Progenitor cell of endocrine pancreas (in vitro differentiated cells): ENCODE results near the gene RTN4RL2. TPM values are rescaled to one million over a fixed set of nuclear protein-coding genes. Genes with fewer than 3 reads are reported as not detected.

Experiments
- DNase-seq: peaks from one replicate; pipeline ENCODE4 v3.0.0; 2021; ENCODE audit warnings: low spot score; ENCODE audit not compliant: unreplicated experiment
- H3K27ac Mint-ChIP-seq: 2 replicates; pipeline ENCODE4 v1.8.0; 2021; ENCODE audit warnings: mild to moderate bottlenecking, moderate library complexity, mixed read lengths
- H3K27me3 Mint-ChIP-seq: 2 replicates; pipeline ENCODE4 v1.8.0; 2021; ENCODE audit warnings: mixed read lengths
- H3K36me3 Mint-ChIP-seq: 2 replicates; pipeline ENCODE4 v1.8.0; 2022; ENCODE audit warnings: mixed read lengths; ENCODE audit not compliant: insufficient read depth
- H3K4me1 Mint-ChIP-seq: 2 replicates; pipeline ENCODE4 v1.8.0; 2021; ENCODE audit warnings: low read depth, mixed read lengths
- H3K4me3 Mint-ChIP-seq: 2 replicates; pipeline ENCODE4 v1.8.0; 2021; ENCODE audit warnings: low read depth, mild to moderate bottlenecking, moderate library complexity, mixed read lengths
- H3K9me3 Mint-ChIP-seq: 2 replicates; pipeline ENCODE4 v1.8.0; 2021; ENCODE audit warnings: low read depth, mixed read lengths
- CTCF ChIP-seq: fragments of 200-600 bp; sonication (generic); IDR thresholded peaks from one replicate; pipeline ENCODE4 v1.5.0; 2021; ENCODE audit warnings: antibody characterized with exemption, mild to moderate bottlenecking; ENCODE audit not compliant: unreplicated experiment
- total RNA-seq: library from RNA; stranded (reverse); gene quantifications from 2 replicates; pipeline ENCODE4 v1.2.1, GENCODE V29; 2021

Gene RTN4RL2
- total RNA-seq, 1 donor from 2014 or later: 1.9 TPM

- peaks cover 17% of the 10 kb centered on the region for H3K36me3 Mint-ChIP-seq
- H3K27me3 Mint-ChIP-seq: no peaks in the 10 kb centered on the region
- no peaks in the 10 kb centered on the region for H3K9me3 Mint-ChIP-seq
- no peak overlapping the region for H3K4me3 Mint-ChIP-seq
- H3K4me1 Mint-ChIP-seq: peaks cover 50% of the 10 kb centered on the region
- TF ChIP-seq CTCF: no peak
- DNase-seq: no peak
- H3K27ac Mint-ChIP-seq: peak overlapping the region; percentile 98
These were observed 35.9 kb downstream of the RTN4RL2 start for GRCh38 chr11:57496109-57496820.

- Mint-ChIP-seq H3K36me3 (peaks cover 15% of the 10 kb centered on the region), H3K27me3 (no peaks in the 10 kb centered on the region), H3K9me3 (no peaks in the 10 kb centered on the region), H3K4me3 (peak overlapping the region; percentile 6), H3K4me1 (peaks cover 60% of the 10 kb centered on the region), H3K27ac (peak overlapping the region; percentile 98)
- DNase-seq: peak; percentile 45
- TF ChIP-seq CTCF: no peak
These were observed 37.2 kb downstream of the RTN4RL2 start for GRCh38 chr11:57497303-57498247.

GRCh38 chr11:57498540-57498939 is 38.2 kb downstream of the RTN4RL2 start:
- Mint-ChIP-seq H3K4me3 (peak overlapping the region; percentile 6), H3K36me3 (peaks cover 15% of the 10 kb centered on the region), H3K27me3 (no peaks in the 10 kb centered on the region), H3K9me3 (no peaks in the 10 kb centered on the region), H3K27ac (peak overlapping the region; percentile 98), H3K4me1 (peaks cover 65% of the 10 kb centered on the region)
- TF ChIP-seq CTCF: no peak
- no peak for DNase-seq

GRCh38 chr11:57499413-57499982 is 39.2 kb downstream of the RTN4RL2 start:
- Mint-ChIP-seq H3K27ac (peak overlapping the region; percentile 92), H3K4me3 (peak overlapping the region; percentile 4), H3K9me3 (no peaks in the 10 kb centered on the region), H3K4me1 (peaks cover 65% of the 10 kb centered on the region), H3K27me3 (no peaks in the 10 kb centered on the region), H3K36me3 (peaks cover 10% of the 10 kb centered on the region)
- TF ChIP-seq CTCF: no peak
- DNase-seq: peak; percentile 93

- Mint-ChIP-seq H3K27me3 (no peaks in the 10 kb centered on the region), H3K27ac (peak overlapping the region; percentile 92), H3K36me3 (peaks cover 8% of the 10 kb centered on the region), H3K4me3 (peak overlapping the region; percentile 35), H3K4me1 (peaks cover 67% of the 10 kb centered on the region), H3K9me3 (no peaks in the 10 kb centered on the region)
- no peak for DNase-seq
- no peak for TF ChIP-seq CTCF
These were observed 39.7 kb downstream of the RTN4RL2 start for GRCh38 chr11:57499983-57500461.
